Transverse colon (tissue), 4 donors: Measurements from ENCODE around the gene HSP90AA1. TPM values are rescaled to one million over a fixed set of nuclear protein-coding genes. Genes with fewer than 3 reads are reported as not detected.

Source experiments
- DNase-seq: peaks from one replicate; pipeline ENCODE4 v3.0.0-alpha.2; 2019
- H3K27ac ChIP-seq, 4 donors: fragments of 200-600 bp; sonication (generic); 2 replicates each; pipeline ENCODE4 v1.5.1; 2016 to 2018; ENCODE audit warnings: inconsistent platforms in 4 of 4
- H3K27me3 ChIP-seq: fragments of 200-600 bp; sonication (generic); 2 replicates; pipeline ENCODE4 v1.5.1; 2017; ENCODE audit warnings: inconsistent platforms
- H3K36me3 ChIP-seq, 4 donors: fragments of 200-600 bp; sonication (generic); 2 replicates each; pipeline ENCODE4 v1.5.1; 2017 to 2019; ENCODE audit warnings: inconsistent platforms in 4 of 4
- H3K4me1 ChIP-seq, 4 donors: fragments of 200-600 bp; sonication (generic); 2 replicates each; pipeline ENCODE4 v1.5.1; 2017 to 2020; ENCODE audit warnings: inconsistent platforms in 4 of 4
- H3K4me3 ChIP-seq, 4 donors: fragments of 200-600 bp; sonication (generic); 1 replicate in 1 of 4; 2 replicates in 3 of 4; pipeline versions ENCODE4 v1.5.1 to v1.6.1; 2017 to 2019; ENCODE audit warnings: inconsistent platforms in 4 of 4
- H3K9me3 ChIP-seq, 2 donors: fragments of 200-600 bp; sonication (generic); 2 replicates each; pipeline ENCODE4 v1.5.1; 2017 to 2019; ENCODE audit warnings: inconsistent platforms in 2 of 2
- CTCF ChIP-seq, 5 experiments: fragments of 200-600 bp in 3 of 5; fragments of 450-650 bp in 2 of 5; sonication (generic) in 3 of 5; IDR thresholded peaks; 1 replicate in 2 of 5; 2 replicates in 3 of 5; pipeline ENCODE4 v1.5.1; 2016 to 2017; ENCODE audit warnings: antibody characterized with exemption in 5 of 5, inconsistent platforms in 3 of 5, mild to moderate bottlenecking in 2 of 5, moderate library complexity in 1 of 5
- EP300 ChIP-seq: sonication (generic); formaldehyde crosslinking; IDR thresholded peaks from one replicate; pipeline ENCODE4 v1.6.1; 2017; ENCODE audit warnings: antibody characterized with exemption, low read depth
- POLR2A ChIP-seq: fragments of 450-650 bp; IDR thresholded peaks from one replicate; pipeline ENCODE4 v1.6.1; 2016; ENCODE audit warnings: antibody characterized with exemption, mild to moderate bottlenecking, moderate library complexity
- POLR2AphosphoS5 ChIP-seq, 3 donors: sonication (generic); formaldehyde crosslinking; IDR thresholded peaks; one replicate each; pipeline ENCODE4 v1.6.1; 2016; ENCODE audit warnings: antibody characterized with exemption in 3 of 3
- WGBS, 2 donors: methylation state at CpG; one replicate each; pipeline ENCODE4 v1.1.5; 2018; ENCODE audit warnings: low coverage in 1 of 2; 5-methylcytosine and 5-hydroxymethylcytosine counted together
- in situ Hi-C, 4 donors: fragments of 200-750 bp; cut with MboI; loops; one replicate each; pipeline versions ENCODE4 v1.15.0 to v1.15.1; 2017; ENCODE audit warnings: low sequenced_read_pairs in 3 of 4, low pct_ligation_motif_present in 1 of 4, low pct_unique_long_range_greater_than_20kb in 1 of 4
- intact Hi-C: fragments of 100-400 bp; cut with DNase I; formaldehyde crosslinking; loops from one replicate; pipeline ENCODE4 v1.15.1; 2023; ENCODE audit warnings: low total_unique reads
- total RNA-seq, 4 donors: library from RNA; depleted of rRNA; stranded (reverse); fragments of >200 nt; gene quantifications; one replicate each; pipeline ENCODE4 v1.1.0, GENCODE V29; 2016

The HSP90AA1 gene
- total RNA-seq, 4 donors from 2014 or later = 112 to 347 (median 235) TPM

GRCh38 chr14:102039157-102039556, 47.7 kb downstream of the HSP90AA1 start:
- H3K9me3 ChIP-seq = no peaks in the 10 kb centered on the region
- in situ Hi-C loops (no loop called here), intact Hi-C loops (no loop called here)
- H3K27me3 ChIP-seq = no peaks in the 10 kb centered on the region
- H3K27ac ChIP-seq = no peak overlapping the region
- TF ChIP-seq CTCF (IDR thresholded peaks at IDR 0.05) (no peak), POLR2A (no peak), POLR2AphosphoS5 (IDR thresholded peaks at IDR 0.05) (no peak), EP300 (no peak)
- no peak overlapping the region for H3K4me3 ChIP-seq
- 97% methylated on average over 15 of the region's 16 CpGs; no CpG with 5 or more reads in 1 of the 2 donors for WGBS, 2 donors
- DNase-seq = no peak
- no peaks in the 10 kb centered on the region for H3K4me1 ChIP-seq
- H3K36me3 ChIP-seq = peaks cover 0 to 98% (median 52%) of the 10 kb centered on the region in 4 donors

- 50 to 73% methylated on average over 1 of the region's 1 CpG for WGBS, 2 donors
- TF ChIP-seq POLR2AphosphoS5 (IDR thresholded peaks at IDR 0.05) (no peak), CTCF (IDR thresholded peaks at IDR 0.05) (no peak), EP300 (no peak), POLR2A (no peak)
- Histone ChIP-seq H3K27me3 (no peaks in the 10 kb centered on the region), H3K9me3 (no peaks in the 10 kb centered on the region), H3K4me1 (no peaks in the 10 kb centered on the region), H3K36me3 (peaks cover 0 to 99% (median 54%) of the 10 kb centered on the region in 4 donors), H3K27ac (no peak overlapping the region), H3K4me3 (no peak overlapping the region)
- intact Hi-C loops (no loop called here), in situ Hi-C loops (no loop called here)
- no peak for DNase-seq
Measured at GRCh38 chr14:102037686-102038085, 49.2 kb downstream of the HSP90AA1 start.

- TF ChIP-seq EP300 = no peak
- TF ChIP-seq POLR2A = no peak
- TF ChIP-seq CTCF (IDR thresholded peaks at IDR 0.05) = no peak
- TF ChIP-seq POLR2AphosphoS5 (IDR thresholded peaks at IDR 0.05) = no peak
- intact Hi-C loops = no loop called here
- no peaks in the 10 kb centered on the region for H3K4me1 ChIP-seq
- in situ Hi-C loops = no loop called here
- H3K27ac ChIP-seq = no peak overlapping the region
- H3K9me3 ChIP-seq = no peaks in the 10 kb centered on the region
- peaks cover 0 to 96% (median 55%) of the 10 kb centered on the region in 4 donors for H3K36me3 ChIP-seq
- H3K27me3 ChIP-seq = no peaks in the 10 kb centered on the region
- 92 to 97% methylated on average over 9 of the region's 9 CpGs for WGBS, 2 donors
- no peak overlapping the region for H3K4me3 ChIP-seq
- DNase-seq = no peak
Measured at GRCh38 chr14:102035914-102036313, 50.9 kb downstream of the HSP90AA1 start.

- Histone ChIP-seq H3K36me3 (peaks cover 0 to 94% (median 53%) of the 10 kb centered on the region in 4 donors), H3K4me1 (peaks cover 0 to 4% (median 1%) of the 10 kb centered on the region in 4 donors), H3K4me3 (no peak overlapping the region), H3K27me3 (no peaks in the 10 kb centered on the region), H3K27ac (no peak overlapping the region), H3K9me3 (no peaks in the 10 kb centered on the region)
- WGBS, 2 donors = 81 to 100% methylated on average over 4 to 11 of the region's 11 CpGs
- intact Hi-C loops = no loop called here
- TF ChIP-seq POLR2AphosphoS5 (IDR thresholded peaks at IDR 0.05) = no peak
- no peak for TF ChIP-seq CTCF (IDR thresholded peaks at IDR 0.05)
- no peak for TF ChIP-seq EP300
- no peak for TF ChIP-seq POLR2A
- DNase-seq = no peak
- in situ Hi-C loops = no loop called here
Measured at GRCh38 chr14:102034301-102034700, 52.5 kb downstream of the HSP90AA1 start.
